Endothelial cell of umbilical vein (primary cell): ENCODE data around the gene RPS6KL1.

Source experiments
- POLR2A ChIP-seq: IDR thresholded peaks from 2 replicates; pipeline ENCODE4 v1.6.1; 2012; ENCODE audit warnings: low read depth, mild to moderate bottlenecking, control low read depth, low read length
- POLR2AphosphoS5 ChIP-seq: IDR thresholded peaks from 2 replicates; pipeline ENCODE4 v1.6.1; 2012; ENCODE audit warnings: low read depth, mild to moderate bottlenecking, control low read depth, low read length, moderate library complexity; ENCODE audit not compliant: insufficient read depth
- TF ChIP-seq, protein P1 (sequence below), 2 donors: IDR thresholded peaks; 1 replicate in 1 of 2; 2 replicates in 1 of 2; pipeline ENCODE4 v1.5.1; 2011; ENCODE audit warnings: low read length in 2 of 2, mild to moderate bottlenecking in 2 of 2, moderate library complexity in 2 of 2, control low read depth in 1 of 2, inconsistent platforms in 1 of 2, low read depth in 1 of 2; ENCODE audit not compliant: insufficient read depth in 1 of 2; ENCODE audit errors: extremely low read depth in 1 of 2

DNA sequence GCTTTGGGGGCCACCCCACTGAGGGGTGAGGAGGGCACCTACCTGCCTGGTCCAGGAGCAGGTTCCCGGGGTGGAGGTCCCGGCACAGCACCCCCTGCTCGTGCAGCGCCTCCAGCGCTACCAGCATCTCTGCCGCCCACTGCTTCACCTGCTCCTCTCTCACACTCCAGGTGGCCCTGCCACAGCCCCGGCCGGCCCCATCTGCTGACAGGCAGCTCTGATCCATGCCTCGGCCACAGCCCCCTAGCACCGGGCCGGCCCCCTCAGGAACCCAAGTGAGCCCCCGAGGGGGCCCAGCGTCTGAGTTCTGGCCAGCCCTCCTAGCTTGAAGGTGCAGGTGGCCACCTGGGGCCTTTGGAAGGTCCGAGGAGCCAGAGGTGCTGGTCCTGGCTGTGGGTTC, 13.6 kb downstream of the RPS6KL1 start:
- TF ChIP-seq, protein P1, sequence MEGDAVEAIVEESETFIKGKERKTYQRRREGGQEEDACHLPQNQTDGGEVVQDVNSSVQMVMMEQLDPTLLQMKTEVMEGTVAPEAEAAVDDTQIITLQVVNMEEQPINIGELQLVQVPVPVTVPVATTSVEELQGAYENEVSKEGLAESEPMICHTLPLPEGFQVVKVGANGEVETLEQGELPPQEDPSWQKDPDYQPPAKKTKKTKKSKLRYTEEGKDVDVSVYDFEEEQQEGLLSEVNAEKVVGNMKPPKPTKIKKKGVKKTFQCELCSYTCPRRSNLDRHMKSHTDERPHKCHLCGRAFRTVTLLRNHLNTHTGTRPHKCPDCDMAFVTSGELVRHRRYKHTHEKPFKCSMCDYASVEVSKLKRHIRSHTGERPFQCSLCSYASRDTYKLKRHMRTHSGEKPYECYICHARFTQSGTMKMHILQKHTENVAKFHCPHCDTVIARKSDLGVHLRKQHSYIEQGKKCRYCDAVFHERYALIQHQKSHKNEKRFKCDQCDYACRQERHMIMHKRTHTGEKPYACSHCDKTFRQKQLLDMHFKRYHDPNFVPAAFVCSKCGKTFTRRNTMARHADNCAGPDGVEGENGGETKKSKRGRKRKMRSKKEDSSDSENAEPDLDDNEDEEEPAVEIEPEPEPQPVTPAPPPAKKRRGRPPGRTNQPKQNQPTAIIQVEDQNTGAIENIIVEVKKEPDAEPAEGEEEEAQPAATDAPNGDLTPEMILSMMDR (IDR thresholded peaks at IDR 0.05; ENCODE audit: extremely low read depth in 1 of 2, insufficient read depth in 1 of 2, low read depth in 1 of 2, low read length in 2 of 2) = no peak
- TF ChIP-seq POLR2AphosphoS5 = no peak
- no peak for TF ChIP-seq POLR2A
